ENCODE results near the gene SHOX.

DNA sequence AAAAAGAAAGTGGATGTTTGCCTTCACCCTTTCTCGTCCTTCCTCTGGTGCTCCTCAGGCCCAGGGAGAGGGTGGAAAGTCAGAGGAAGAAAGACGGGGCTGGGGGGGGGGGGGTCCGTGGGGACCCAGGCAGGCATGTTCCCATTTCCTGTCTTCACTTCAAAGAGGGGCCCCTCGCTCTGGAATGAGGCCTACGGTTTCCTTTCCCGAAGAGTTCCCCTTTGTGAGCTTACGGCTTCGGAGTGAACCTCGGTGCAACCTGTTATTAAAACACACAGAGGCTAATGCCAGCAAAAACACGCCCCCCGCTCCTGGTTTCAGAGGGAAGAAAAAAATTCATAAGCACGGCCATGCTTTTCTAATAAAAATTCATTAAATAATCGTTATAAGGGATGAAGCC is 40.1 kb downstream of the SHOX start:
- no peak for TF ChIP-seq GATA3 (IDR thresholded peaks at IDR 0.05; ENCODE audit: low read depth, low read length)
- no peak for TF ChIP-seq GATA2 (IDR thresholded peaks at IDR 0.05; ENCODE audit: low read depth, low read length)
